Measurements from ENCODE around the gene PTCD2.
A peak's percentile ranks its signal among the peaks of the same experiment; 100 is the strongest.

The PTCD2 gene

GRCh38 chr5:72319976-72320752, at the start of gene PTCD2, which contains the start of gene MRPS27:
Gene PTCD2, plus strand, starts transcription at chr5:72320373. Its CDS starts 10 bp downstream, at chr5:72320383.
Gene MRPS27, minus strand, starts transcription at chr5:72320240. Its CDS starts 19 bp downstream, at chr5:72320221.
- DNase-seq (ENCODE audit: low spot score): peak; percentile 98

GRCh38 chr5:72271702-72272101, 48.5 kb upstream of the PTCD2 start:
- DNase-seq (ENCODE audit: low spot score): no peak

- no peak for DNase-seq (ENCODE audit: low spot score)
Measured at GRCh38 chr5:72272398-72272797, 47.8 kb upstream of the PTCD2 start.

GRCh38 chr5:72273547-72273946, 46.6 kb upstream of the PTCD2 start:
- no peak for DNase-seq (ENCODE audit: low spot score)

GRCh38 chr5:72276219-72276752, 43.9 kb upstream of the PTCD2 start:
- no peak for DNase-seq (ENCODE audit: low spot score)

- DNase-seq (ENCODE audit: low spot score): peak; percentile 9
Measured at GRCh38 chr5:72280581-72281069, 39.5 kb upstream of the PTCD2 start.

- no peak for DNase-seq (ENCODE audit: low spot score)
Measured at GRCh38 chr5:72281430-72281763, 38.8 kb upstream of the PTCD2 start.

GRCh38 chr5:72281764-72282499, 38.2 kb upstream of the PTCD2 start:
- DNase-seq (ENCODE audit: low spot score): no peak

GRCh38 chr5:72282878-72283277, 37.3 kb upstream of the PTCD2 start:
- DNase-seq (ENCODE audit: low spot score): no peak

GRCh38 chr5:72283358-72283757, 36.8 kb upstream of the PTCD2 start:
- no peak for DNase-seq (ENCODE audit: low spot score)

- DNase-seq (ENCODE audit: low spot score): no peak
Measured at GRCh38 chr5:72284559-72285423, 35.4 kb upstream of the PTCD2 start.

GRCh38 chr5:72285424-72285821, 34.8 kb upstream of the PTCD2 start:
- DNase-seq (ENCODE audit: low spot score): no peak

- DNase-seq (ENCODE audit: low spot score): no peak
Measured at GRCh38 chr5:72286798-72287197, 33.4 kb upstream of the PTCD2 start.

- no peak for DNase-seq (ENCODE audit: low spot score)
Measured at GRCh38 chr5:72288924-72289323, 31.2 kb upstream of the PTCD2 start.

GRCh38 chr5:72290356-72291133, 29.6 kb upstream of the PTCD2 start:
- DNase-seq (ENCODE audit: low spot score): no peak

- no peak for DNase-seq (ENCODE audit: low spot score)
Measured at GRCh38 chr5:72291601-72292000, 28.6 kb upstream of the PTCD2 start.

GRCh38 chr5:72292411-72292810, 27.8 kb upstream of the PTCD2 start:
- no peak for DNase-seq (ENCODE audit: low spot score)

GRCh38 chr5:72293495-72294055, 26.6 kb upstream of the PTCD2 start:
- no peak for DNase-seq (ENCODE audit: low spot score)

- DNase-seq (ENCODE audit: low spot score): no peak
Measured at GRCh38 chr5:72294473-72294872, 25.7 kb upstream of the PTCD2 start.

- DNase-seq (ENCODE audit: low spot score): no peak
Measured at GRCh38 chr5:72295539-72295938, 24.6 kb upstream of the PTCD2 start.

GRCh38 chr5:72296256-72296655, 23.9 kb upstream of the PTCD2 start:
- no peak for DNase-seq (ENCODE audit: low spot score)
